AG10803 (cell line): ENCODE results near the gene DNAI2.

Experiments used
- DNase-seq: peaks from one replicate; pipeline ENCODE4 v3.0.0; 2010; ENCODE audit warnings: low read depth
- H3K4me3 ChIP-seq: 2 replicates; pipeline ENCODE4 v1.5.1; 2011; ENCODE audit warnings: mild to moderate bottlenecking, low read length, control low read depth
- TF ChIP-seq, protein P1 (sequence below): conservative IDR thresholded peaks from 2 replicates; pipeline ENCODE4 v1.5.1; 2011; ENCODE audit warnings: mild to moderate bottlenecking, low read length, control low read depth, inconsistent platforms

The DNAI2 gene

DNA sequence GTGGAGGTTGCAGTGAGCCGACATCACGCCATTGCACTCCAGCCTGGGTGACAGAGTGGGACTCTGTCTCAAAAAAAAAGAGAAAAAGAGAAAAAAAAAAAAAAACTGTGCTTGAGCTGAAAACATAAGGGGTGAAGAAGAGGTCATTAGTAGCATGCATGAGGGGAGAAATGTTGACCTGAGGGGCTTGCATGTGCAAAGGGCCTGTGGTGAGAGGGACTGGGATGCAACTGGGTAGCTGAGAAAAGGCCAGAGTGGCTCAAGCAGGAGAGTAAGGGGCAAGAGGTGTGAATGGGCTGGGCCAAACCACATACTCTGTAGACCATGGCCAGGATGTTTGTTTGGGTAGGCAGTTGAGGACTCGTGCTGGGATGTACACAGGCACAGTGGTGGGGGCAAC, 55.3 kb downstream of the DNAI2 start:
- no peak overlapping the region for H3K4me3 ChIP-seq
- TF ChIP-seq, protein P1, sequence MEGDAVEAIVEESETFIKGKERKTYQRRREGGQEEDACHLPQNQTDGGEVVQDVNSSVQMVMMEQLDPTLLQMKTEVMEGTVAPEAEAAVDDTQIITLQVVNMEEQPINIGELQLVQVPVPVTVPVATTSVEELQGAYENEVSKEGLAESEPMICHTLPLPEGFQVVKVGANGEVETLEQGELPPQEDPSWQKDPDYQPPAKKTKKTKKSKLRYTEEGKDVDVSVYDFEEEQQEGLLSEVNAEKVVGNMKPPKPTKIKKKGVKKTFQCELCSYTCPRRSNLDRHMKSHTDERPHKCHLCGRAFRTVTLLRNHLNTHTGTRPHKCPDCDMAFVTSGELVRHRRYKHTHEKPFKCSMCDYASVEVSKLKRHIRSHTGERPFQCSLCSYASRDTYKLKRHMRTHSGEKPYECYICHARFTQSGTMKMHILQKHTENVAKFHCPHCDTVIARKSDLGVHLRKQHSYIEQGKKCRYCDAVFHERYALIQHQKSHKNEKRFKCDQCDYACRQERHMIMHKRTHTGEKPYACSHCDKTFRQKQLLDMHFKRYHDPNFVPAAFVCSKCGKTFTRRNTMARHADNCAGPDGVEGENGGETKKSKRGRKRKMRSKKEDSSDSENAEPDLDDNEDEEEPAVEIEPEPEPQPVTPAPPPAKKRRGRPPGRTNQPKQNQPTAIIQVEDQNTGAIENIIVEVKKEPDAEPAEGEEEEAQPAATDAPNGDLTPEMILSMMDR, result no peak
- no peak for DNase-seq

GRCh38 chr17:74330446-74330845, 56.4 kb downstream of the DNAI2 start:
- H3K4me3 ChIP-seq, result no peak overlapping the region
- no peak for DNase-seq
- TF ChIP-seq, protein P1, result no peak

DNA sequence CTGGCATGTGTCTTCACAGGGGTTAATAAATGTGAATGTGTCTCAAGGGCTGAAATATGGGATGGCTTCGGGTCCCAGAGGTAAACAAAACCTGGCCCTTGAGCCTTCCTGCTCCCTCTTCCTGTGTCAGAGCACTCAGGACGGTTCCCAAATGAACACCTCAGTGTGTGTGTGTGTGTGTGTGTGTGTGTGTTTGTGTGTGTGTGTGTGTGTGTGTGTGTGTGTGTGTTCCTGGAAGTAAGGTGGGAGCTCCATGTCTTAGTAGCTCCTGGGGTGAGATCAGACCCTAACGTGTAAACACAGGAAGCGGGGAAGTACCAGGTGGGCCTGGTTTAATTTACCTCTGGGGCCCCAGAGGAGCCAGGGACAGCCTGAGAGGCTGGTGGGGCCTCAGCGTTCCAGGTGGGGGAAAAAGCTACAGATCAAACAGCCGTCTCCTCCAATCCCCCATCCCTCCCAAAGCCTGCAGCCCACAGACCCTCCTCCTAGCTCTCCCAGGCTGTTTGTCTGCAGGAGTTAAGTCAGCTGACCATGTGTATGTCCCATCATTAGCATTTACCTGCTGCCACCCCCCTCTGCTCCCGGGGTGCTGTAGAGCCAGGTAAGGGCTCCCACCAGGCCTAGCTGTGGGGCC, 58.1 kb downstream of the DNAI2 start:
- TF ChIP-seq, protein P1, result no peak
- H3K4me3 ChIP-seq, result no peak overlapping the region
- DNase-seq, result no peak

DNA sequence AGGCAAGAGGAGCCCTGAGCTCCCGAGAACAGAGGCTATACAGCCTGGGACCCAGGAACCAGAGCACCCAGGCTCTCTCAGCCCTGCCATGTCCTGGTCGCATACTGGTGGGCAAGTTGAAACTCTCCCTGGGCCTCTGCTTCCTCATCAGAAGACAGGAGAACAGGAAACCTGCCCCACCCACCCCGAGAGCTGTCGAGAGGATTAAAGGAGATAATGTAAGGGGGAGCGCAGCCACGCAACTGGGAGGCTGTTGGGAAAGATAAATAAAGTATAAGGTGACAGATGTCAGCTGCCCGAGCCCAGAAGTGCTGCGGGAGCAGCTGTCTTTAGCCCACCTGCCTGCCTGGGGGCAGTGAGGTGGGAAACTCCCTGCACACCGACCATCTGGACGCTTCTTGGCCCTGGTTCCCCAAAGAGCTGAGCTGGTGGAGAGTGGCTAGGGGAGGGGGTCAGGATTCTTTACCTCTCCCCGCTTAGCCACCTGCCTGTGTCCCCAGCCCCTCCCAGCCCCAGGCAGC, 58.8 kb downstream of the DNAI2 start:
- no peak for DNase-seq
- TF ChIP-seq, protein P1, result no peak
- H3K4me3 ChIP-seq, result no peak overlapping the region

GRCh38 chr17:74334393-74335039, 60.5 kb downstream of the DNAI2 start:
- H3K4me3 ChIP-seq, result no peak overlapping the region
- DNase-seq, result no peak

GRCh38 chr17:74335529-74336062, 61.6 kb downstream of the DNAI2 start:
- DNase-seq, result no peak
- TF ChIP-seq, protein P1, result no peak
- H3K4me3 ChIP-seq, result no peak overlapping the region

More at GRCh38 chr17:74334393-74335039, 60.5 kb downstream of the DNAI2 start:
- TF ChIP-seq, protein P1, result no peak

GRCh38 chr17:74336307-74336706, 62.3 kb downstream of the DNAI2 start:
- TF ChIP-seq, protein P1, result no peak
- DNase-seq, result no peak
- no peak overlapping the region for H3K4me3 ChIP-seq
